HCEC 1CT (cell line): Measurements from ENCODE around the gene MRPS21.
"Not testable (repeated sequence)": the region's sequence is repeated elsewhere in the genome, so short reads cannot be mapped to it uniquely, and the experiment has no call there.

Experiments used
- DNase-seq: peaks from one replicate; pipeline ENCODE4 v3.0.0-alpha.2; 2017

MRPS21 gene

DNA sequence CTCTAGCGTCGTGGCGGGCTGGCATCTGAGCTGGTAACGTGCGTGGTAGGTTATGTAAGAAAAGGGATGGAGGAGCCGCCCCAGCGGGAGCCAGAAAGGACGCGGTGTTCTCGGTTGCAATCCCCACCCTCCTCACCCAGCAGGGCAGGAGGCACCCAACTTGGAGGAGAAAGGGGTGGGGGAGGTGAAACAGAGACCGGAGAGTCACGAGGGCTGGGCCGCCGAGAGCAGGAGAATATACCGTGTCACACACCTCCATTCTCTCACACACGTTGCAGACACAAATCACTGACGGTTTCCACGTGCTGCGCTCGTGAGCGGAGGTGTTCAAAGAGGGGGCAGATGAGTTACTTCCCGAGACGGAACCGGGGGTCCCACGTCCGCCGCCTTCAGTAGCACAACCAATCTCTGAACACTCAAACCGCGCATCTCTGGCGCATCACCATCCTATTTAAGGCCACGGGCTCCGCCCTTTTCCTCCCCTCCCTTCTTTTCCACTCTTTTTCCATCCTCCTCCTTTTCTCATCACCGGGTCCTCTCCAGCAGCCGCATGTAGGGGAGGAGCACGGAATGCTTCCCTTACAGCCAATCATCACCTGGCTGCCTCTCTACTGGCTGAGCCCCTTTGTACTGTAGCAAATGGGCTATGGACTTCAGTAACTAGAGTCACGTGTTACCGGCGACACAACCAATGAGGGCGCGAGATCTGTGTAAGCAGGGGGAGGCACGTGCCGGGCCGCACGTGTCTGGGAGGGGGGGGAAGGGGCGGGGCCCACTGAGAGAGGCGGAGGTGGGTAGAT, 11.7 kb upstream of the MRPS21 start, which contains the start of gene CIART:
Gene CIART, plus strand, starts transcription at position 797 of the 800 bp plus-strand sequence. CDS start 714 bp downstream, outside the sequence.
- DNase-seq = peak; percentile 68

DNA sequence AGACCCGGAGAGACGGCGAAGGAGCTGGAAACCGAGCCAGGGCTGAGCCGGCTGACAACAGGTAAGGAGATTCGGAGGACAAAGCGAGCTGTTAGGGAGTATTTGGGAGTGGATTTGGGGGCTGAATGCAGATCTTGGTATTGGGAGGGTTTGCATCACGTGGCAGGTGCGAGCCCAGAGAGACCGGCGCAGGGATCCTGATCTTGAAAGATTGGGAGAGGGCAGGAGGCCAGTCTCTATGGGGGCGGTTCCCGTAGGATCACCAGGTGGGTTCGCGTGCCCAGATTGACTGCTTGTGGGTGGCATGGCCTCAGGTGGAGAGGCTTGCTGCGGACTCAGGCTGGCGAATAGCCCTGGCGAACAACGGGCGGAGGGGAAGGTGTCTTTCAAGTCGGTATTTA, 11.1 kb upstream of the MRPS21 start:
- DNase-seq = no peak

DNA sequence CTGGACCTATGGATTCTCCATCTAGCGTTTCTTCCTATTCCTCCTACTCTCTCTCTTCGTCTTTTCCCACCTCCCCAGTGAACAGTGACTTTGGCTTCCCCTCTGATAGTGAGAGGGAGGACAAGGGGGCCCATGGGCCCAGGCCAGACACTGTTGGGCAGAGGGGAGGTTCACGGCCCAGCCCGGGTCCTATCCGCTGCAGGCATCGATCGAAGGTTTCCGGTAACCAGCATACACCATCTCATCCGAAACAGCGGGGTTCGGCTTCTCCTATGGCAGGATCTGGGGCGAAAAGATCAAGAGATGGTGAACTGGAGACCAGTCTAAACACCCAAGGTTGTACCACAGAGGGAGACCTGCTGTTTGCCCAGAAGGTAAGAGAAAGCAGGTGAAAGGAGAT, 10.4 kb upstream of the MRPS21 start:
- no peak for DNase-seq

DNA sequence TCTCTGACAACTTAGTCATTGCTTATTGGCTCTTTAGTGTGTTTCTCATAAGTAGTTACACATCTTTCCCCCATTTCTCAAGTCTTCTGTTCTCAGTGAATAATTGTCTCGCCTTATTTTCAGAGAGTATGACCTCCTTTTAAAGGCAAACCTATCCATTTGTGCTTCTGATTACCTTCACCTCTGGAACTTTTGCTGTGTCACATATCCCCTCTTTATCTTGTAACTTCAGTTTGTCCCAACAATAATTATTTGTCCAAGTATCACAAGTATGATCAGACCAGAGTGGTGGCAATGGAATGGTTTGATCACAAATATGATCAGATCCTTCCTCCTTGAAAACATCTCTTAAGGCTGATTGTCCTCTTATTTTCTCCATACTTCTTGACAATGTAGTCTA, 5.3 kb upstream of the MRPS21 start:
- DNase-seq = no peak

DNA sequence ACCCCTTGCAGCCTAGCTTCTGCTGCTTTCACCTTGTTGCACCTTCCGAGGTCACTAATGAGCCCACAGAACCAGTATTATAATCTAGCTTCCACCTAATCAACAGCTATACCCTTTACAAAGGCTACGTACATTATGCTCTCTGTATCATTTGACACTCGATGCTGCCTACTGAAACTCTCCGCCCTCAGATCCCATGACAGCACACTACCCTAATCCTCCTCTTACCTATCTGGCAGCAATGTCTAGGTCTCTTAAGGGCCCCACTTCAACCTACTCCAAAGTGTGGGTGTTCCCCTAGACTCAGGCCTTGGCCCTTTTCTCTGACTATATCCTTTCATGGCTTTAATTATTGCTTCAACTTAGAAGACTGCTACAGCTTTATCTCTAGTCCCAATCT, 4.8 kb upstream of the MRPS21 start:
- no peak for DNase-seq

DNA sequence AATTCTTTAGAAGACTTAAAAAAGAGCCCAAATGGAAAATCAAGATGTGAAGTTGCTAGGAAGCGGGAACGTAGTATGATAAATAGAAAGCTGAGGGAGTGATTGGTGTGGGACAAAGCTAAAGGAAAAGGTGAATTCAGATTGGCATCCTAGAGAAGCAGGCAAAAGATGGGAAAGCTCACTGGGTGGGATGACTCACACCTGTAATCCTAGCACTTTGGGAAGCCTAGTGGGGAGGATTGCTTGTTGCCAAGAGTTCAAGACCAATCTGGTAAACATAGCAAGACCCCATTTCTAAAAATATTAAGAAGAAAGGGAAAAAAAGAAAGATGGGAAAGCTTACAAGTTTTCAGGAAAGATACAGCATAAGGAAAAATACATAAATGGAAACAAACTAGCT, 1.8 kb downstream of the MRPS21 start:
- DNase-seq = no peak

DNA sequence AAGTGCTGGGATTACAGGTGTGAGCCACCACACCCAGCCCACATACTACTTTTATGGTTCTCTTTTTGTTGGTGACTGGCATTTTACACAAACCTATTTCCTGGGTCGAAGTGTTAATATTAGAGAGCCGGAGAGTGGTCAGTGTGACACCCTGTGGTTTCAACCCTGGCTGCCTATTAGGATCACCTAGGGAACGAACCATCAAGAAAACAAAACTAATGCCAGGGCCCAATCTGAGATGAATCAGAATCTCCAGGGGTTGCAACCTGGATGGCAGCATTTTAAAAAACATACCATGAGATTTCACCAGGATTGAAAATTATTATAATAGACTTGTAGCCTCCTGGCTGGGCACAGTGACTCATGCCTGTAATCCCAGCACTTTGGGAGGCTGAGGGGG, 6.1 kb downstream of the MRPS21 start:
- DNase-seq = no peak

DNA sequence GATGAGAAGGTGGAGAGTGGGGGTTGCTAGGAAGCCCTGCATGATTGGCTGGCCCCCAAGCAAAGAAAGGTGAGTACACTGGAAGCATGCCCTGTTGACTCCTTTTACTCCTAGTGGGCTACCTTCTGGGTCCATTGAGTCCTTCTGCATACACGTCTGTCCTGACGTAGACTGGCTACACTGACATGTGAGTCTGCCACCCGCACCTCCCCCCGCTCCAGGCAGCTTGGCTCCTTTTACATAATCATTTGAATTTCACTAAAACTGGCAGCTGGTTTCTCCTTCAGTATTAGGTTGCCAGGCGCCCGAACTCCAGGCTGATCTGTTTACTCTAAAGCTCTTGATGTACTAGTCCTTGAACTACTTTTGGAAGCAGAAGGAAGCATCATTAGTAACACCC, 8.7 kb downstream of the MRPS21 start:
- DNase-seq = no peak

DNA sequence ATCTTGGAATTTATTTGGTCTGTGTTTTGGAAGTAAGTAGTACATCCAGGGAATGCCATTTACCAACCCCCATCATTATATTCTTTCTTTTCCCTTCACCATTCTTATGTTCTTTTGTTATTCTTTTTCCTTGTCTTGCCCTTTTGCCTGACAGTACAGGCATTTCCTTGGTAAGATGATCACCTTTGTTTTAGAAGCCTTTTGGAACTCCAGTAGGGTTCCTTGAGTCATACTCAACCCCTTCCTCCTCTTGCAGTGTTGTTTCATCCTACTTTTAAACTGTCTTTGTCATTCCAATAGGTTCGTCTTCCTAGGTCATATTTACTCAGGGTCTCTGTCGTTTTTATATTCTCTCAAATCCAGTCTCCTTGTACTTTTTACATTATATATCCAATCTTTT, 9.2 kb downstream of the MRPS21 start:
- DNase-seq = no peak

DNA sequence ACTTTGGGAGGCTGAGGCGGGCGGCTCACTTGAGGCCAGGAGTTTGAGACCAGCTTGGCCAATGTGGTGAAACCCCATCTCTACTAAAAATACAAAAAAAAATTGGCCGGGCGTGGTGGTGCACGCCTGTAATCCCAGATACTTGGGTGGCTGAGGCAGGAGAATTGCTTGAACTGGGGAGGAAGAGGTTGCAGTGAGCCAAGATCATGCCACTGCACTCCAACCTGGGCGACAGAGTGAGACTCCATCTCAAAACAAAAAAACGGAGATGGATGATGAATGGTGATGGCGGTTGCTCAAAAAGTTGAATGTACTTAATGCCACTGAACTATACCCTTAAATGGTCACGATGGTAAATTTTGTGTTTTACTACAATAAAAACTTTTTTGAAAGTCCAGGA, 14.9 kb downstream of the MRPS21 start:
- DNase-seq = not testable (repeated sequence)

DNA sequence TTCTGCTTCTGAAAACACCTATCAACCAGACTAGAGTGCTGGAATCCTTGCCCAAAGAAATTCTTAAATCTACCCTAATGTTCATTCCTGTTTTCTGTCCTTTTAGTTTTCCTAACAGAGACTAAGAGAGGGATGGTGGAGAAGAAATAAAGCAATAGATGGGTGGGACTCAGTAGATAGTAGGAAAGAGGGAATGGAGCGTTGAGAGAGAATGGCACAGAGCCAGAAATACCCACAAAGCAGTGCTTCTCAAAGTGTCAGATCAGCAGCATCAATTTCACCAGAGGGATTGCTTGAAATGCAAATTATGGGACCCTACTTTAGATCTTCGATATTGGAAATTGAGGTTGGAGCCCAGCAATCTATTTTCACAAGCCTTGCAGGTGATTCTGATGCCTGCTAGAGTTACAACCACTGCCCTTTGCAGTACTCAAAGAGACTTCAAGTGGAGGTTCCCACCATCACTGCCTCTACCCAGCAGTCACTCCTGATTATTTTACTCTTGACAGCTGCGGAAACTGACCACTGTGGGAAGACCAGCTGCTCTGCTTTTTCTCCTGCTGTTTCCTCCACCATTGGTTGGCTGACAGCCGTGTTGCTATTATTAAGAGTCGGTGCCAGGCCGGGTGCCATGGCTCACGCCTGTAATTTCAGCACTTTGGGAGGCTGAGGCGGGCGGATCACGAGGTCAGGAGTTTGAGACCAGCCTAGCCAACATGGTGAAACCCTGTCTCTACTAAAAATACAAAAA, 16.3 kb downstream of the MRPS21 start:
- no peak for DNase-seq

DNA sequence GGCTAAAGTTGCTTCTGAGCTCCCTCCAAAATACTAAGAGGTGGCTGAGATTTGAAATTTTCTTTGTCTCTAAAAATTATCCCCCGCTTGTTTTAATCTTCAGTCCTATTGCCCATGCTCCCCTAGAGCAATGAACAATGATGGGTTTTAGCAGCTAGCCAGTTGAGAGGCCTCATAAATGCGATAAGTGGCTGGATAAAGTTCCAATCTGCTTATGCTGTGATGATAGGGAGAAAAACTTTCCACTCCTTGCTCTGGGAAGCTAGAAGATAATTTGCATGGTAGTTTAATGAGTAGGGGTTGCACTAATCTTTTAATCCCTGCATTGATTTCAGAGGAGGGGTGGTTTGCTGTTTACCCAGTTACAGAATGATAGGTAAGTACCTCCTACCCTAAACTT, 18.1 kb downstream of the MRPS21 start:
- no peak for DNase-seq

DNA sequence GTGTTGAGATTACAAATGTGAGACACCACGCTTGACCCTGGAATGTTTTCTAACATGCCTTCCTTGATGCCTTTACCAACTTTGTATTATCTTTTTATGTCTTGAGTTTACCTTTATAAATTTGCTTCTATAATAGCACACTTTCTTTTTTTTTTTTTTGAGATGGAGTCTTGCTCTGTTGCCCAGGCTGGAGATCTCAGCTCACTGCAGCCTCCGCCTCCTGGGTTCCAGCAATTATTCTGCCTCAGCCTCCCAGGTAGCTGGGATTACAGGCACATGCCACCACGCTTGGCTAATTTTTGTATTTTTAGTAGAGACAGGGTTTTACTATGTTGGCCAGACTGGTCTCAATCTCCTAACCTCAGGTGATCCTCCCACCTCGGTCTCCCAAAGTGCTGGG, 21.0 kb downstream of the MRPS21 start:
- DNase-seq = not testable (repeated sequence)

DNA sequence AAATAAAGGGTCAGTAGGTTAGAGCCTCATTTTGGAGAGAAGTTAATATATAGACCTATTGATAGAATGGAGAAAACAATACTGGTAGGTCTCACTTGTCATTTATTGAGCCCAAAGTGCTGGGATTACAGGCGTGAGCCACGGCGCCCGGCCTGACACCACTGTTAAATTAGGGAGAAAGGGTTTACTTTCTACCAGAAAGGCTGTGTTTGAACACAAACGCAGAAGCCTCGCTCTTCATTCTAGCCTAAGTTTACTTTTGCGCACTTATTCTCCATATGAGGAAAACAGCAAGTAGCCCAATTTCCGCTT, 27.0 kb downstream of the MRPS21 start:
- DNase-seq = no peak

DNA sequence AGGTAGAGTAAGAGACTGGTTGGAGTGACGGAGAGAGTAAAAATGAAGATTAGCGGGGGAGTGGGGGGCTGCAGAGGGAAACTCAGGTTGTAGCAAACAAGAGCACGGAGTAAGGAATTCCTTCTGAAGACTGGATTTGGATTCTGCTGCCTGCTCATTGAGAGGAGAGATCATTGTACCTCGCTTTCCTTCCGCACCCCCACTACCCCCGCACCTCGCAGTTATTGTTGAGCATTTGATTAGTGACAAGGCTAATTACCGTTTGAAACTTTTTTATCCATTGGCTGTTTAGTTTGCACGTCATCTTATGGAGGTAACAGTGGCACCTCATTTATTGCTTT, 28.1 kb downstream of the MRPS21 start:
- DNase-seq = no peak

DNA sequence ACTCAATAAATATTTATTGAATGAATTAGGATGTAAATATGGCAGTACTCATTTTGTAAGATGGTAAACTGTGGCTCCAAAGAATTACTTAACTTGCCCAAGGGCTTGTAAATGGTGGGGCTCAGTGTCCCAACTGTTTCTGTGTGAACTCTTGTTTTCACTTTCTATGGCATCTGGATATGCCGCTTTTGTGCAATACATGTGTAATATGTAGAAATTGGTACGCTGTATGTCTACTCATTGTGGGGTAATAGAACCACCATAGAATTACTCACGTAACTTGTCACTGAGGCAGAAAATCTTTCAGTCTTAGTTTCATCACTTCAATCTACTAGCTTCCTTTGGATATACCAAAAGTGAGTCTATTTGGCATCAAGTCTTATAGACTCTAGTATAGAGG, 28.6 kb downstream of the MRPS21 start:
- DNase-seq = no peak

DNA sequence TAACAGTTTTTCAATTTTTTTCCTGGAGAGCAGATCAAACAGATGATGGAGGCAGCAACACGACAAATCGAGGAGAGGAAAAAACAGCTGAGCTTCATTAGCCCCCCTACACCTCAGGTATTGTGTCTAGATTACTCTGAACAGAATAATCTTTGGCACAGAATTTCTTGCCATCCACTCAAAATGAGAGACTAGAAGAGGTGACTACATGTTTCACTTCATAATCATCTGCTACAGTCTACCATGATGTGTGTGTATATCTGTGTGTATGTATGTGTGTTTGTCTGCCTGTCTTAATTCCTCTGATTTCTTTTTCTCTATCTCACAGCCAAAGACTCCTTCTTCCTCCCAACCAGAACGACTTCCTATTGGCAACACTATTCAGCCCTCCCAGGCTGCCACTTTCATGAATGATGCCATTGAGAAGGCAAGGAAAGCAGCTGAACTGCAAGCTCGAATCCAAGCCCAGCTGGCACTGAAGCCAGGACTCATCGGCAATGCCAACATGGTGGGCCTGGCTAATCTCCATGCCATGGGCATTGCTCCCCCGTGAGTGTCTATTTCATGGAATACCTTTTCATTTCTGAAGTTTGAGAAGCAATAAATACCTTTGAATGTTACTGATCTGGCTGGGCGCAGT, 39.1 kb downstream of the MRPS21 start:
- DNase-seq = no peak

DNA sequence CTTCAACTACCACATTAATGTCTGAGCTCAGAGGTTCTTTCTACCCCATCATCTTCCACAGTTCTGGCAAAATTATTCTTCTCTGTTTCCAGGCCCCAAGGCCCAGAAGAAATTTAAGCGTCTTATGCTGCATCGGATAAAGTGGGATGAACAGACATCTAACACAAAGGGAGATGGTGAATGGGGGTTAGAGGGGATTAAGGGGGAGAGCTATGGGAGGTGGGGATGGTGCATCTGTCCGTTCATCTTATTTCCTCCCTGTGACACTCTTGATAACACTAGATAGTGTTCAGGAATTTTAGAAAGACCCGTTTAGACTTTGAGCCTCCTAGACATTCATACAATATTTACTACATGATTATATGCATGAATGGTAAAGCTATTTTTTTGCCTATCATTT, 52.7 kb downstream of the MRPS21 start:
- no peak for DNase-seq

DNA sequence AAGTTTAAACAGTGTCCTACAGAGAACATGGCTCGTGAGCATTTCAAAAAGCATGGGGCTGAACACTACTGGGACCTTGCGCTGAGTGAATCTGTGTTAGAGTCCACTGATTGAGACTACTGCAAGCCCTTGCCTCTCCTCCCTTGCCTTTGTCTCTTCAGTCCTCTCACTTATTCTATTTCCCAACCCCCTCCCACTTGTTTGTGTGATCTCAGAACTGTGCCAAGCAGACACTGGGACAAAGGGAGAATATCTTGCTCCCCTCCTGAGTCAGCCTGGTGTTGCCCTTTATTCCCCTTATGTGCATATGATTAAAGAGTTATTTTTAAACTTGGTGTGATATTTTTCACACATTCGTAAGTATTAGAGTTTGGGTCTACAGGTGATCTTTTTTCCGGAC, 59.2 kb downstream of the MRPS21 start:
- no peak for DNase-seq
